Spinal cord (tissue), 10 donors: Measurements from ENCODE around the gene SMIM11. TPM values are rescaled to one million over a fixed set of nuclear protein-coding genes. Genes with fewer than 3 reads are reported as not detected.

ENCODE experiments used
- DNase-seq, 6 donors: peaks; one replicate each; pipeline versions ENCODE4 v3.0.0 to v3.0.0-alpha.2; 2013 to 2015; ENCODE audit warnings: low spot score in 6 of 6, low read depth in 4 of 6
- H3K27ac ChIP-seq: one replicate; pipeline ENCODE4 v1.5.1; 2013; ENCODE audit warnings: low read depth, low read length, control low read depth
- H3K27me3 ChIP-seq: one replicate; pipeline ENCODE4 v1.6.1; 2013; ENCODE audit warnings: low read length; ENCODE audit not compliant: control insufficient read depth, insufficient read depth
- H3K36me3 ChIP-seq: one replicate; pipeline ENCODE4 v1.6.1; 2013; ENCODE audit warnings: low read length; ENCODE audit not compliant: control insufficient read depth, insufficient read depth
- H3K4me1 ChIP-seq: one replicate; pipeline ENCODE4 v1.6.1; 2013; ENCODE audit warnings: low read length; ENCODE audit not compliant: control insufficient read depth, insufficient read depth
- H3K4me3 ChIP-seq: one replicate; pipeline ENCODE4 v1.5.1; 2013; ENCODE audit warnings: low read depth, low read length, control low read depth
- H3K9me3 ChIP-seq: one replicate; pipeline ENCODE4 v1.6.1; 2013; ENCODE audit warnings: low read length; ENCODE audit not compliant: control insufficient read depth, insufficient read depth
- WGBS: methylation state at CpG from one replicate; pipeline ENCODE4 v1.1.5; 2013; ENCODE audit warnings: missing lambda C conversion rate; ENCODE audit not compliant: insufficient coverage; 5-methylcytosine and 5-hydroxymethylcytosine counted together
- polyA plus RNA-seq, 2 donors: library from polyadenylated mRNA; unstranded; fragments of 120-200 nt; gene quantifications; one replicate each; pipeline ENCODE4 v1.2.1, GENCODE V29; 2013; ENCODE audit not compliant: insufficient read length in 2 of 2
- total RNA-seq, 2 donors: library from RNA; depleted of rRNA in 1 of 2; stranded (reverse); fragments of 120-200 nt in 1 of 2; fragments of >200 nt in 1 of 2; gene quantifications; one replicate each; pipeline versions ENCODE4 v1.2.3 to v1.2.4, GENCODE V29; 2013 to 2014
- donor health status: healthy.

The SMIM11 gene
- total and polyA plus RNA-seq, 4 donors = 9.8 to 39.6 (median 12.1) TPM

- Histone ChIP-seq H3K27me3 (no peaks in the 10 kb centered on the region), H3K9me3 (no peaks in the 10 kb centered on the region), H3K4me3 (no peak overlapping the region), H3K27ac (no peak overlapping the region), H3K4me1 (peaks cover 8% of the 10 kb centered on the region), H3K36me3 (no peaks in the 10 kb centered on the region)
- DNase-seq = no peak
- 96% methylated on average over 6 of the region's 8 CpGs for WGBS
Measured at GRCh38 chr21:34338226-34338625, 37.1 kb upstream of the SMIM11 start.

DNA sequence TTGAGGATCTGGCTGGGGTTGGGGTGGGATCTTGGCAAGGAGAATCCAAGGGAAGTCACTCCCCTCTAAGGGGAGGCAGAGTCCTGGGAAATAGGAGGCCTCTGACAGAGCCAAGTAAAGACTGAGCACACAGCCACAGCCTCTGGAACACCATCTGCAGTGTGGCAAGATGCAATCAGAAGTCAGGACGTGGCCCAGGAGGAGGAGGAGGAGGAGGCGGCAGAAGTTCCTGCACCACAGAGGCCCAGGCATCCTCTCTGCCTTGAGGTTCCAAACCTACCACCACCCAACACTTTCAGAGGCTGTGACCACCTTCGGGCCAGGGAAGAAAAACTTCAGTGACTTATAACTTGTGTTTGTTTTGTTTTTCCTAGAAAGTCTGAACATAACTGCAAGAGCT, 35.2 kb upstream of the SMIM11 start:
- Histone ChIP-seq H3K27me3 (no peaks in the 10 kb centered on the region), H3K4me1 (peaks cover 20% of the 10 kb centered on the region), H3K36me3 (no peaks in the 10 kb centered on the region), H3K27ac (no peak overlapping the region), H3K4me3 (no peak overlapping the region), H3K9me3 (no peaks in the 10 kb centered on the region)
- no peak for DNase-seq
- WGBS = 83% methylated on average over 1 of the region's 3 CpGs

- no peaks in the 10 kb centered on the region for H3K36me3 ChIP-seq
- no peaks in the 10 kb centered on the region for H3K9me3 ChIP-seq
- 88% methylated on average over 5 of the region's 5 CpGs for WGBS
- H3K4me3 ChIP-seq = no peak overlapping the region
- no peak overlapping the region for H3K27ac ChIP-seq
- no peaks in the 10 kb centered on the region for H3K27me3 ChIP-seq
- DNase-seq = no peak
- H3K4me1 ChIP-seq = peaks cover 28% of the 10 kb centered on the region
Measured at GRCh38 chr21:34342476-34342875, 32.8 kb upstream of the SMIM11 start.

DNA sequence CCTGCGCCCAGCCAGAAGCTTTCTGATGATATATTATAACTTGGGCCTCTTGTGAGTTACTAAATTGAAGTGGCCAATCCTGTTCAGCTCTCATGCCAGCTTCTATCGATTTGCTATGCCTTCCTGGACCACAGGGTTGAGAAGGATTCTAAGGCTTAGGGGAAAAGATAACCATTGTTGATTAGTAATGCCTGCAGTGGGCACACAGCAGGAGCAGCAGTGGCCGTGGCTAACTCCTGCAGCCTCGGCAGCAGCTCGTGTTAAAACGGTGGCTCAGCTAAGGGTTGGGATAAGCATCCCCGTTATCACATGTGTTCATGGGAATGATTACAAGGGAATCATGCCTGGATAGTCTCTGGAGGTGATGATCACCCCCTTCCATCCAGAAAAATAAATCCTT, 32.0 kb upstream of the SMIM11 start:
- no peak for DNase-seq
- Histone ChIP-seq H3K4me3 (no peak overlapping the region), H3K27me3 (no peaks in the 10 kb centered on the region), H3K4me1 (peaks cover 31% of the 10 kb centered on the region), H3K27ac (no peak overlapping the region), H3K36me3 (no peaks in the 10 kb centered on the region), H3K9me3 (no peaks in the 10 kb centered on the region)
- 68% methylated on average over 5 of the region's 7 CpGs for WGBS

GRCh38 chr21:34343838-34344381, 31.4 kb upstream of the SMIM11 start:
- no peak for DNase-seq
- H3K27ac ChIP-seq = peak overlapping the region; percentile 10
- H3K36me3 ChIP-seq = no peaks in the 10 kb centered on the region
- peaks cover 31% of the 10 kb centered on the region for H3K4me1 ChIP-seq
- H3K27me3 ChIP-seq = no peaks in the 10 kb centered on the region
- H3K9me3 ChIP-seq = no peaks in the 10 kb centered on the region
- no peak overlapping the region for H3K4me3 ChIP-seq
- WGBS = 64% methylated on average over 14 of the region's 14 CpGs

DNA sequence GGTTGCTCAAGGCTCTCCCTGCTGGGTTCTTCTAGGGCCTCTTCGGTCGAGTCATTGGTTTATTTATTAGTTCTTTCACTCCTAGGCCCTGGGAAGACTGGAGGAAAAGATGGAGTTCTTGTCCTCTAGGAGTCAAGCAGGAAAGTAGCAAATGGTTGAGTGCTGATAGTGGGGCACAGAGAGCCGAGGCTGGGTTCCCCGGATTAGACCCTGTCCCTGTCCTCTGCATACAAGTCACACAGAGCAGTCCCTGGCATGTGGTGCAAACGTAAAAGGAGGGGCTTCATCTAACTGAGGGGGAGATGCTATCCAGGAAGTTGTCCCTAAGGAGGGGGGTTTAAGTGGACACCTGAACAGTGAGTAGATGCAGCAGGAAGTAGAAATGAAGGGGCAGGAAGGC, 30.7 kb upstream of the SMIM11 start:
- H3K27ac ChIP-seq = no peak overlapping the region

DNA sequence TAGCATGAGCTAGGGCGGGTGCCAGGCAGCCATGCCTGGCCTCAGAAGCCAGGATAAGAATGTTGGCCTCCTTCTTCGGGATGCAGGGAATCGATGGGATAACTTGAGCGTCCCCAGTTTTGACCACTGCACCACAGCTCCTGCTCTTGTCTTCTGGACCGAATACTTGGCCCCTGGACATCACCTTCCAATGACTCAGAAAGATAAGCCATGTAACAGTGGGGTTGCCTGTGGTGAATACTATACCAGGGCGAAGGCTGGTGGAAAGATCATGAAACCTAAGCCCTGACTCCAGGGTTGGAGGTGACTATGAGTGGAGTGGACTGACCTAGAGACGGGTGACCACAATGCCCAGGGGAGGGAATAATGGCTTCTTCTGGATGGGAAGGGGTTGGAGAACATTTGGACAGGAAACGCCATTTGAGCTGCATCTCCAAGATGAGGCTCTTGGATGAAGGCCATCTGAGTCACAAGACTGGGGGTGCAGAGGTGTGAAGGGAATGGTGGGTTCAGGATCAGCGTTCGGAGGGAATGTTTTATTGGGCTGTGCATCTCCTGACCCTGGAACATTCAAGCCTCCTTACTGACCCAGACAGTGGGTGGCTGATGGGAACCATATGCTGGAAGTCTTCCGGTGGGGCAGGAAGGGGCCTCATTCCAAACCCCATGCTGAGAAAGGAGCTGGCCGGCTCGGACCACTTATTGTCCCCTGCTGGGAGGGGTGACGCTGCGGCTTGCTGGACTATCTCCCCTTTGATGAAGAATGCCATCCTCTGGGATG, 30.0 kb upstream of the SMIM11 start:
- whole genome bisulfite sequencing = 81% methylated on average over 12 of the region's 15 CpGs

More for the DNA sequence above, 30.7 kb upstream of the SMIM11 start:
- whole genome bisulfite sequencing = 100% methylated on average over 2 of the region's 5 CpGs
- H3K27me3 ChIP-seq = no peaks in the 10 kb centered on the region
- peaks cover 31% of the 10 kb centered on the region for H3K4me1 ChIP-seq
- H3K4me3 ChIP-seq = no peak overlapping the region
- H3K36me3 ChIP-seq = no peaks in the 10 kb centered on the region
- no peaks in the 10 kb centered on the region for H3K9me3 ChIP-seq
- DNase-seq = no peak

DNA sequence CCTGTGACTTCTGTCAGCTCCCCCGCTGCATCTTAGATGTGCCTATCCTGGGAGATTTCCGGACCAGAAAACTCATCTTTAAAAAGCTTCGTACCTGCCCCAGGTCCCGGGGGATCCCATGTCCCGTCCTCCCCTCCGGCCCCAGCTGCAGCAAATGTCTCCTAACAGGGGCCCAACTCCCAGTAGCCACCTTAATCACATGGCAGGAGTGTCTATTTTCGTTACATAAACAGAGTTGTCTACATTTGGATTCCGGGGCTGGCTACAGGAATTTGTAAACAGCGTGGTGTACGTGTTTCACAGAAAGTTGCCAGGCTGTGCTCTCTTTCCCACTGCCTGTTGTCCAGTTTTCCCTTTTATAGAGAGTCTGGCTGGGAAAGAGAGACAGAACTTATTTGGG, 29.4 kb upstream of the SMIM11 start:
- DNase-seq = no peak
- Histone ChIP-seq H3K4me1 (peaks cover 31% of the 10 kb centered on the region), H3K27ac (no peak overlapping the region), H3K36me3 (no peaks in the 10 kb centered on the region), H3K27me3 (no peaks in the 10 kb centered on the region), H3K4me3 (no peak overlapping the region), H3K9me3 (no peaks in the 10 kb centered on the region)
- 76% methylated on average over 10 of the region's 10 CpGs for WGBS

More for the DNA sequence above, 30.0 kb upstream of the SMIM11 start:
- H3K36me3 ChIP-seq = no peaks in the 10 kb centered on the region
- no peaks in the 10 kb centered on the region for H3K9me3 ChIP-seq
- H3K27ac ChIP-seq = peak overlapping the region; percentile 6
- H3K27me3 ChIP-seq = no peaks in the 10 kb centered on the region
- peaks cover 31% of the 10 kb centered on the region for H3K4me1 ChIP-seq
- DNase-seq = peak in 1 of 6 donors; percentile 35
- H3K4me3 ChIP-seq = no peak overlapping the region

GRCh38 chr21:34348890-34349519, 26.3 kb upstream of the SMIM11 start:
- no peak for DNase-seq
- Histone ChIP-seq H3K27me3 (no peaks in the 10 kb centered on the region), H3K4me3 (no peak overlapping the region), H3K27ac (no peak overlapping the region), H3K9me3 (no peaks in the 10 kb centered on the region), H3K4me1 (peaks cover 16% of the 10 kb centered on the region), H3K36me3 (no peaks in the 10 kb centered on the region)
- 95% methylated on average over 4 of the region's 5 CpGs for WGBS
